ENCODE measurements around the gene IFI16.

Gene IFI16

GRCh38 chr1:159054427-159054826, 44.7 kb downstream of the IFI16 start:
- Histone ChIP-seq H3K27me3 (replicated peaks; ENCODE audit: control insufficient read depth, insufficient read depth, low read length) (no peaks in the 10 kb centered on the region), H3K36me3 (ENCODE audit: control insufficient read depth, insufficient read depth, low read length) (peaks cover 23% of the 10 kb centered on the region), H3K4me3 (replicated peaks; ENCODE audit: low read depth, low read length) (no peak overlapping the region)
- DNase-seq (ENCODE audit: extremely low read depth, insufficient read length), result no peak
- TF ChIP-seq CTCF (IDR thresholded peaks at IDR 0.05; ENCODE audit: insufficient read depth, low read length, poor library complexity, severe bottlenecking), result no peak

GRCh38 chr1:159055181-159055641, 45.5 kb downstream of the IFI16 start:
- no peak for DNase-seq (ENCODE audit: extremely low read depth, insufficient read length)
- no peak for TF ChIP-seq CTCF (IDR thresholded peaks at IDR 0.05; ENCODE audit: insufficient read depth, low read length, poor library complexity, severe bottlenecking)

GRCh38 chr1:159056069-159056698, 46.5 kb downstream of the IFI16 start:
- Histone ChIP-seq H3K4me3 (replicated peaks; ENCODE audit: low read depth, low read length) (no peak overlapping the region), H3K27me3 (replicated peaks; ENCODE audit: control insufficient read depth, insufficient read depth, low read length) (no peaks in the 10 kb centered on the region), H3K36me3 (ENCODE audit: control insufficient read depth, insufficient read depth, low read length) (peaks cover 18% of the 10 kb centered on the region)
- DNase-seq (ENCODE audit: extremely low read depth, insufficient read length), result no peak
- peak; percentile 2 for TF ChIP-seq CTCF (IDR thresholded peaks at IDR 0.05; ENCODE audit: insufficient read depth, low read length, poor library complexity, severe bottlenecking)

More at GRCh38 chr1:159055181-159055641, 45.5 kb downstream of the IFI16 start:
- no peaks in the 10 kb centered on the region for H3K27me3 ChIP-seq (replicated peaks; ENCODE audit: control insufficient read depth, insufficient read depth, low read length)
- H3K4me3 ChIP-seq (replicated peaks; ENCODE audit: low read depth, low read length), result no peak overlapping the region
- H3K36me3 ChIP-seq (ENCODE audit: control insufficient read depth, insufficient read depth, low read length), result peaks cover 23% of the 10 kb centered on the region

- TF ChIP-seq CTCF (IDR thresholded peaks at IDR 0.05; ENCODE audit: insufficient read depth, low read length, poor library complexity, severe bottlenecking), result no peak
- Histone ChIP-seq H3K27me3 (replicated peaks; ENCODE audit: control insufficient read depth, insufficient read depth, low read length) (no peaks in the 10 kb centered on the region), H3K4me3 (replicated peaks; ENCODE audit: low read depth, low read length) (no peak overlapping the region), H3K36me3 (ENCODE audit: control insufficient read depth, insufficient read depth, low read length) (peaks cover 20% of the 10 kb centered on the region)
- DNase-seq (ENCODE audit: extremely low read depth, insufficient read length), result no peak
These were observed 49.0 kb downstream of the IFI16 start for GRCh38 chr1:159058751-159059150.

- Histone ChIP-seq H3K4me3 (replicated peaks; ENCODE audit: low read depth, low read length) (no peak overlapping the region), H3K27me3 (replicated peaks; ENCODE audit: control insufficient read depth, insufficient read depth, low read length) (no peaks in the 10 kb centered on the region), H3K36me3 (ENCODE audit: control insufficient read depth, insufficient read depth, low read length) (peaks cover 4% of the 10 kb centered on the region)
- no peak for DNase-seq (ENCODE audit: extremely low read depth, insufficient read length)
- TF ChIP-seq CTCF (IDR thresholded peaks at IDR 0.05; ENCODE audit: insufficient read depth, low read length, poor library complexity, severe bottlenecking), result no peak
These were observed 55.4 kb downstream of the IFI16 start for GRCh38 chr1:159065106-159065505.

GRCh38 chr1:159066108-159066507, 56.4 kb downstream of the IFI16 start:
- DNase-seq (ENCODE audit: extremely low read depth, insufficient read length), result peak; percentile 45
- H3K36me3 ChIP-seq (ENCODE audit: control insufficient read depth, insufficient read depth, low read length), result peaks cover 4% of the 10 kb centered on the region
- no peak for TF ChIP-seq CTCF (IDR thresholded peaks at IDR 0.05; ENCODE audit: insufficient read depth, low read length, poor library complexity, severe bottlenecking)
- no peaks in the 10 kb centered on the region for H3K27me3 ChIP-seq (replicated peaks; ENCODE audit: control insufficient read depth, insufficient read depth, low read length)
- H3K4me3 ChIP-seq (replicated peaks; ENCODE audit: low read depth, low read length), result no peak overlapping the region

Measured in GM06990 (cell line).